LNCaP clone FGC (cell line): ENCODE measurements around the gene NOTCH2.

ENCODE experiments used
- DNase-seq: peaks from one replicate; pipeline ENCODE4 v3.0.0-alpha.2; 2011; ENCODE audit warnings: low read depth
- H3K4me3 ChIP-seq: 2 replicates; pipeline ENCODE4 v1.5.1; 2011; ENCODE audit warnings: mild to moderate bottlenecking, low read depth, low read length, control low read depth
- CTCF ChIP-seq: IDR thresholded peaks from 2 replicates; pipeline ENCODE4 v1.5.1; 2012; ENCODE audit warnings: mild to moderate bottlenecking; ENCODE audit not compliant: control insufficient read depth, insufficient read depth; ENCODE audit errors: extremely low read depth

Gene NOTCH2

DNA sequence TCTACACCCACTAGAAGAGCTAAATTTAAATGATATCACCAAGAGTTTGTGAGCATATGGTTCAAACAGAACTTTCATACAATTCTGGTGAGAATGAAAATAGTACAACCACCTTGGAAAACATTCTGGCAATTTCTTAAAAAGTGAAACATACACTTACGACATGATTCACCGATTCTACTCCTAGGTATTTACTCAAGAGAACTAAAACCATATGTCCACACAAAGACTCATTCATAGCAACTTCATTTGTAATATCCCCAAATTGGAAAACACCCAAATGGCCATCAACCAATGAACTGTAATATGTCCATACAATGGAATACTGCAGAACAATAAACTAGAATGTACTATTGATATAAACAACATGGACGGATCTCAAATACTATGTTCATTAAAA, 122.0 kb downstream of the NOTCH2 start:
- no peak overlapping the region for H3K4me3 ChIP-seq
- DNase-seq: no peak
- no peak for TF ChIP-seq CTCF

- no peak for DNase-seq
- no peak for TF ChIP-seq CTCF
- no peak overlapping the region for H3K4me3 ChIP-seq
Measured at GRCh38 chr1:119946724-119947123, 122.7 kb downstream of the NOTCH2 start.

DNA sequence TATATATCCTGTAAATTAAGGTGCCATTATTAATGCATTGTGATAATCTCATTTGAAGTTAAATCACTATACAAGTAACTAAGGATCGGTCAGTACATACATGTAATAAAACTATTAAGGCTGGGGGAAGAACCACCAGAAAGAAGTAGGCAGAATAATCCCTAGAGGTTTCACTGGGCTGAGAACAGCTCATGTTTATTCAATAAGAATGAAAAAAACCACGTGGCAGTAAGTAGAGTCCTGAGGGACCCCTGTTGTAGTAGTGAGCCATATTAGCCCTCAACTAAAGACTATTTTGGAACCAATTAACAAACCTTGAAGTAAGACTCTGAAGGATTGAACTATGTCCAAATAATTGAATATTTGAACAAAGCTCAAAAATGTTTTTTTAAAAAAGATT, 126.2 kb downstream of the NOTCH2 start:
- H3K4me3 ChIP-seq: no peak overlapping the region
- no peak for DNase-seq
- TF ChIP-seq CTCF: no peak

- DNase-seq: no peak
- H3K4me3 ChIP-seq: no peak overlapping the region
- no peak for TF ChIP-seq CTCF
Measured at GRCh38 chr1:119941392-119941791, 128.1 kb downstream of the NOTCH2 start.

- DNase-seq: no peak
- no peak overlapping the region for H3K4me3 ChIP-seq
- no peak for TF ChIP-seq CTCF
Measured at GRCh38 chr1:119940697-119941096, 128.8 kb downstream of the NOTCH2 start.

DNA sequence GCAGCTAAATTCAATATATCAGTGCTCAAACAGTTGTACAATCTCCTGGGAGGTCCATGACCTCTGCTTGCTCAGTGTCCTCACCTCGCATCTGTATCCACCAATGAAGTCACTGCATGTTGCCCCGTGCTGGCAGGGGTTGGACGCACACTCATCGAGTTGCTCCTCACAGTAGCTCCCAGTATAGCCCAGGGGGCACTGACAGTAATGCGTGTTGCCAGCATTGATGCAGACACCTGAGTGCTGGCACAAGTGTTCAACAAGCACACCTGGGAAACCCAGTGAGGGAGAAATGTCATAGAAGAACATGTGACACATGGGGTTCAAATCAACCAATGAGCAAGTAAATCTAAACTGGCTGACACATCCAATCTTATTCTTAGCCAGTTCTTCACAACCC, 132.3 kb downstream of the NOTCH2 start:
- no peak for TF ChIP-seq CTCF
- H3K4me3 ChIP-seq: no peak overlapping the region
- DNase-seq: no peak

- no peak for TF ChIP-seq CTCF
- no peak overlapping the region for H3K4me3 ChIP-seq
- no peak for DNase-seq
Measured at GRCh38 chr1:119935915-119936314, 133.5 kb downstream of the NOTCH2 start.
